Thyroid gland (tissue), 4 donors: Measurements from ENCODE around the gene ARID4A.

Experiments used
- CTCF ChIP-seq, 6 experiments: fragments of 200-600 bp in 3 of 6; fragments of 450-650 bp in 3 of 6; sonication (generic) in 3 of 6; IDR thresholded peaks; one replicate each; pipeline ENCODE4 v1.5.1; 2016 to 2019; ENCODE audit warnings: antibody characterized with exemption in 6 of 6, mild to moderate bottlenecking in 2 of 6, inconsistent platforms in 1 of 6, moderate library complexity in 1 of 6
- POLR2A ChIP-seq, 2 donors: fragments of 450-650 bp; IDR thresholded peaks; one replicate each; pipeline ENCODE4 v1.6.1; 2017; ENCODE audit warnings: antibody characterized with exemption in 2 of 2, mild to moderate bottlenecking in 2 of 2, moderate library complexity in 1 of 2

- TF ChIP-seq CTCF (IDR thresholded peaks at IDR 0.05), result no peak
- TF ChIP-seq POLR2A (IDR thresholded peaks at IDR 0.05), result no peak
Observed at GRCh38 chr14:58297412-58297761, 968 bp upstream of the ARID4A start.
